ENCODE measurements around the gene TRIML2. TPM values are rescaled to one million over a fixed set of nuclear protein-coding genes. Genes with fewer than 3 reads are reported as not detected.
A peak's percentile ranks its signal among the peaks of the same experiment; 100 is the strongest.

The TRIML2 gene
- total RNA-seq, 6 experiments from 2014 or later: 1.1 to 3.6 (median 2.3) TPM

DNA sequence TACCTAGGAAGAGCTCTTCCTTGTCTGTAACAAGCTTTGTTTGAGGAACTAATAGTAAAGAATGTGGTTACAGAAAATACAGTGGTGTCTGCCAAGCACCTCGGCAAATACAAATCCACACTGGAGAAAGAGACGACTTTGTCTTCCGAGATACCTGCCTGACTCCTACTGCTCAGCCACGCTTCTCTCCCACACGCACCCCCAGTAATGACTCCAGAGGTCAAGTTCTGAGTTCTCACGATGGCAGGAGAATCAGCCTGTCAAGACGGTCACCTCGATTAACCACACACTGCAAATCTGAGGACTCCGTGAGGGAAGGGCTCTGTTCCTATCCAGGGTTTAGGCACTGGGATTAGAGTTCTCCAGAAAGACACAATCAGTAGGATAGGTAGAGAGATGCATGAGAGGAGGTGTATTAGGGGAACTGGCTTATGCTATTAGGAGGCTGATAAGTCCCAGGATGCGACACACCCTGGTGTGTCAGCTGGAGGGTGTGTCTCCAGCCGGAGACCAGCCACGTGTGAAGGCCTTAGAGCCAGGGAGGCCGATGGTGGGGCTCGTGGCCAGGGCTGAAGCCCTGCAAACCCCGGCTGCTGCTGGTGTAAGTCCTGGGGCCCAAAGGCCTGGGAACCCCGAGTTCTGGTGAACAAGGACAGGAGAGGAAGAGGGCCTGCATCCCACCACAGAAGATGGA is 8.4 kb upstream of the TRIML2 start:
- Mint-ChIP-seq H3K4me3 (no peak overlapping the region), H3K27me3 (ENCODE audit: insufficient read depth) (peaks cover 1% of the 10 kb centered on the region; the same call in 1 of the 2 replicates), H3K27ac (no peak overlapping the region), H3K9me3 (peaks cover 8% of the 10 kb centered on the region; the same call in 1 of the 2 replicates), H3K4me1 (ENCODE audit: low read depth) (no peaks in the 10 kb centered on the region), H3K36me3 (ENCODE audit: low read depth) (no peaks in the 10 kb centered on the region)
- TF ChIP-seq, protein P1, sequence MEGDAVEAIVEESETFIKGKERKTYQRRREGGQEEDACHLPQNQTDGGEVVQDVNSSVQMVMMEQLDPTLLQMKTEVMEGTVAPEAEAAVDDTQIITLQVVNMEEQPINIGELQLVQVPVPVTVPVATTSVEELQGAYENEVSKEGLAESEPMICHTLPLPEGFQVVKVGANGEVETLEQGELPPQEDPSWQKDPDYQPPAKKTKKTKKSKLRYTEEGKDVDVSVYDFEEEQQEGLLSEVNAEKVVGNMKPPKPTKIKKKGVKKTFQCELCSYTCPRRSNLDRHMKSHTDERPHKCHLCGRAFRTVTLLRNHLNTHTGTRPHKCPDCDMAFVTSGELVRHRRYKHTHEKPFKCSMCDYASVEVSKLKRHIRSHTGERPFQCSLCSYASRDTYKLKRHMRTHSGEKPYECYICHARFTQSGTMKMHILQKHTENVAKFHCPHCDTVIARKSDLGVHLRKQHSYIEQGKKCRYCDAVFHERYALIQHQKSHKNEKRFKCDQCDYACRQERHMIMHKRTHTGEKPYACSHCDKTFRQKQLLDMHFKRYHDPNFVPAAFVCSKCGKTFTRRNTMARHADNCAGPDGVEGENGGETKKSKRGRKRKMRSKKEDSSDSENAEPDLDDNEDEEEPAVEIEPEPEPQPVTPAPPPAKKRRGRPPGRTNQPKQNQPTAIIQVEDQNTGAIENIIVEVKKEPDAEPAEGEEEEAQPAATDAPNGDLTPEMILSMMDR (IDR thresholded peaks at IDR 0.05): no peak
- no peak for DNase-seq

DNA sequence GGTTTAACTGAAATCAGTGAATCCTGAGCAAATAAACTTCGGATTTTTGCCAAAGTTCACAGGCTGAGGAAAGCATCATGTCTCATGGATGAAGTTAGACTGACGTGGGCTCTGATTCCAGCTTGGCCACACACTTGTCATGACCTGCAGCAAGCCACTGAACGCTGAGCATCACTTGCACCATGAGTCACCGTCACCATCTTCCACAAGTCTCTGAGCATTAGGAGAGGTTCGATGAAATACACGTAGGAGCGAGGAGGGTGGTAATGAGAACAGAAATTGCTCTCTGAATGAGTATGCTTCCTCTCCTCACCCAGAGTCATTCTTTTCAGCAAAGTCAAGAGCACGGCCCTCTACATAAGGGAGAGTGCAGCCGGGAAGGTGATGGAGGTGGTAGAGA is 3.8 kb upstream of the TRIML2 start:
- H3K4me3 Mint-ChIP-seq: no peak overlapping the region
- H3K36me3 Mint-ChIP-seq (ENCODE audit: low read depth): no peaks in the 10 kb centered on the region
- peaks cover 9% of the 10 kb centered on the region; the same call in 1 of the 2 replicates for H3K9me3 Mint-ChIP-seq
- H3K27me3 Mint-ChIP-seq (ENCODE audit: insufficient read depth): no peaks in the 10 kb centered on the region
- H3K4me1 Mint-ChIP-seq (ENCODE audit: low read depth): peaks cover 35% of the 10 kb centered on the region
- no peak overlapping the region for H3K27ac Mint-ChIP-seq
- TF ChIP-seq, protein P1 (IDR thresholded peaks at IDR 0.05): no peak
- no peak for DNase-seq

DNA sequence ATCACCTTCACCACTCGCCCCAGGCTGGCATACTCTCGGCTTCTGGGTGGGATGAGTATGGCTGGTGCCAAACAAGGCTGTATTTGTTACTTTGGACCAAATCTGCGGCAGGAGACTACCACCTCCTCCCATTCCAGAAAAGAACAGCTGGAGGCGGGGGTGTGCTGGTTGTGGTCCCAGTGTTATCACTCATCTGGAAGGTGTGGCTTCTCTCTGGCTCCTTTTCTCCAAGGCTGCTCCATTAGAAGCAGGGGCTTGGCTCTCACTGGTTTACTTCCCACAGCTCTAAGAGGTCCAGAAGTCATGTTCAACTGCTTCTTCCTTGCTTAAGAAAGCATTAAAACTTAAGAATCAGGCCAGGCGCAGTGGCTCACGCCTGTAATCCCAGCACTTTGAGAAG is 2.6 kb upstream of the TRIML2 start:
- DNase-seq: no peak
- Mint-ChIP-seq H3K36me3 (ENCODE audit: low read depth) (no peaks in the 10 kb centered on the region), H3K27me3 (ENCODE audit: insufficient read depth) (no peaks in the 10 kb centered on the region), H3K4me1 (ENCODE audit: low read depth) (peaks cover 44% of the 10 kb centered on the region), H3K27ac (no peak overlapping the region), H3K4me3 (no peak overlapping the region), H3K9me3 (peaks cover 9% of the 10 kb centered on the region; the same call in 1 of the 2 replicates)
- TF ChIP-seq, protein P1 (IDR thresholded peaks at IDR 0.05): no peak

- TF ChIP-seq, protein P1 (IDR thresholded peaks at IDR 0.05): no peak
- no peaks in the 10 kb centered on the region for H3K36me3 Mint-ChIP-seq (ENCODE audit: low read depth)
- H3K4me1 Mint-ChIP-seq (ENCODE audit: low read depth): peaks cover 44% of the 10 kb centered on the region
- DNase-seq: peak; percentile 4
- H3K27me3 Mint-ChIP-seq (ENCODE audit: insufficient read depth): no peaks in the 10 kb centered on the region
- H3K27ac Mint-ChIP-seq: peak overlapping the region; percentile 54
- H3K9me3 Mint-ChIP-seq: peaks cover 9% of the 10 kb centered on the region; the same call in 1 of the 2 replicates
- H3K4me3 Mint-ChIP-seq: peak overlapping the region; percentile 15; the same call in 1 of the 2 replicates
Measured at GRCh38 chr4:188110741-188111471, 1.5 kb upstream of the TRIML2 start.

- H3K4me3 Mint-ChIP-seq: no peak overlapping the region
- H3K9me3 Mint-ChIP-seq: peaks cover 15% of the 10 kb centered on the region; the same call in 1 of the 2 replicates
- DNase-seq: no peak
- peaks cover 44% of the 10 kb centered on the region for H3K4me1 Mint-ChIP-seq (ENCODE audit: low read depth)
- H3K27ac Mint-ChIP-seq: peak overlapping the region; percentile 10; the same call in 1 of the 2 replicates
- TF ChIP-seq, protein P1 (IDR thresholded peaks at IDR 0.05): no peak
- H3K27me3 Mint-ChIP-seq (ENCODE audit: insufficient read depth): no peaks in the 10 kb centered on the region
- no peaks in the 10 kb centered on the region for H3K36me3 Mint-ChIP-seq (ENCODE audit: low read depth)
Measured at GRCh38 chr4:188110036-188110435, 633 bp upstream of the TRIML2 start.

Measured in HFFc6 (cell line).